ENCODE measurements around the gene PFKP. TPM values are rescaled to one million over a fixed set of nuclear protein-coding genes. Genes with fewer than 3 reads are reported as not detected.

Gene PFKP
- total RNA-seq, 1 donor from 2014 or later: 55.2 TPM

DNA sequence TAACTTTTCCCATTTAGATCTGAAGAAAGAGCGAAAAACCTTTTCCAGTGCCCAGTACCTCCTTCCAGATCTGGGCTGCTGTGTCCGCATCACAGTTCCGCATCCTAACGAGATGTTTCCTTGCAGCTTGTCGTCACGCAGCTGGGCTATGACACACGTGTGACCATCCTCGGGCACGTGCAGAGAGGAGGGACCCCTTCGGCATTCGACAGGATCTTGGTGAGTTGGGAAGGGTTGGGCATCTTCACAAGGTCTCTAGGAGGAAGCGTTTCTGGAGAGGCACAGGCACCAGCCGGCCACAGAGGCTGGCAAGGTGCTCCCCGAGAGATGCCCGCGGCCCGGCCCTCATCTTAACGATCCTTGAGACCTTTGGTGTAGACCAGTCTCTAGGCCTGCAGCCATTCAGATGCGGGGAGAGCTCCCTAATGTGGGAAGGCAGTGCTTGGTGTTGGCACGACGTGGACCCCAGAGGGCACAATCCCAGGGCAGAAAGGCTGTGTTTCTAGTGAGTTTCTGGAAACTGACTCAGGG, 41.3 kb downstream of the PFKP start:
- Mint-ChIP-seq H3K27me3 (ENCODE audit: insufficient read depth, low read depth) (peaks cover 11% of the 10 kb centered on the region), H3K4me1 (peaks cover 27% of the 10 kb centered on the region), H3K36me3 (peaks cover 18% of the 10 kb centered on the region), H3K27ac (no peak overlapping the region), H3K9me3 (peaks cover 4% of the 10 kb centered on the region), H3K4me3 (no peak overlapping the region)
- Histone ChIP-seq H3K27ac (no peak overlapping the region), H3K9ac (no peak overlapping the region), H3K79me2 (ENCODE audit: low read depth) (no peaks in the 10 kb centered on the region), H3K27me3 (no peaks in the 10 kb centered on the region), H3K4me2 (no peak overlapping the region), H4K20me1 (ENCODE audit: low read depth) (no peaks in the 10 kb centered on the region), H3K4me3 (no peak overlapping the region), H3K36me3 (no peaks in the 10 kb centered on the region), H2AFZ (replicated peaks) (no peak overlapping the region), H3K9me3 (ENCODE audit: low read depth) (no peaks in the 10 kb centered on the region), H3K4me1 (no peaks in the 10 kb centered on the region), H3F3A (ENCODE audit: low read depth) (peaks cover 3% of the 10 kb centered on the region)
- TF ChIP-seq, protein P1, sequence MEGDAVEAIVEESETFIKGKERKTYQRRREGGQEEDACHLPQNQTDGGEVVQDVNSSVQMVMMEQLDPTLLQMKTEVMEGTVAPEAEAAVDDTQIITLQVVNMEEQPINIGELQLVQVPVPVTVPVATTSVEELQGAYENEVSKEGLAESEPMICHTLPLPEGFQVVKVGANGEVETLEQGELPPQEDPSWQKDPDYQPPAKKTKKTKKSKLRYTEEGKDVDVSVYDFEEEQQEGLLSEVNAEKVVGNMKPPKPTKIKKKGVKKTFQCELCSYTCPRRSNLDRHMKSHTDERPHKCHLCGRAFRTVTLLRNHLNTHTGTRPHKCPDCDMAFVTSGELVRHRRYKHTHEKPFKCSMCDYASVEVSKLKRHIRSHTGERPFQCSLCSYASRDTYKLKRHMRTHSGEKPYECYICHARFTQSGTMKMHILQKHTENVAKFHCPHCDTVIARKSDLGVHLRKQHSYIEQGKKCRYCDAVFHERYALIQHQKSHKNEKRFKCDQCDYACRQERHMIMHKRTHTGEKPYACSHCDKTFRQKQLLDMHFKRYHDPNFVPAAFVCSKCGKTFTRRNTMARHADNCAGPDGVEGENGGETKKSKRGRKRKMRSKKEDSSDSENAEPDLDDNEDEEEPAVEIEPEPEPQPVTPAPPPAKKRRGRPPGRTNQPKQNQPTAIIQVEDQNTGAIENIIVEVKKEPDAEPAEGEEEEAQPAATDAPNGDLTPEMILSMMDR (IDR thresholded peaks at IDR 0.05): no peak
- no peak for TF ChIP-seq EZH2phosphoT487 (IDR thresholded peaks at IDR 0.05)
- no peak for TF ChIP-seq EZH2 (IDR thresholded peaks at IDR 0.05)
- no peak for DNase-seq (ENCODE audit: low spot score)

DNA sequence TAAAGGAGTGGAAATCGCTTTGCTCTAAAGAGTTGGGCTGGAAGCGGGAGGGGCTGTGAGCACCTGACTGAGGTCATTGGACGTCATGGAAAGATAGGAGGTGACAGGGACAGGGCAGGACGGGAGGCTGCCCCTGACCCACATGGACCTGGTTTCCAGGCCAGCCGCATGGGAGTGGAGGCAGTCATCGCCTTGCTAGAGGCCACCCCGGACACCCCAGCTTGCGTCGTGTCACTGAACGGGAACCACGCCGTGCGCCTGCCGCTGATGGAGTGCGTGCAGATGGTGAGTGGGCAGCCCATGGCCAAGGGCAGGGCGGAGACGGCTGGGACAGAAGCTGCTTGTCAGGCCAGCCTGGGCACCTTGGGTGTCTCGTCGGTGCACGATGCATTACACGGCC, 41.8 kb downstream of the PFKP start:
- no peak for DNase-seq (ENCODE audit: low spot score)
- Histone ChIP-seq H3F3A (ENCODE audit: low read depth) (peaks cover 3% of the 10 kb centered on the region), H3K36me3 (no peaks in the 10 kb centered on the region), H3K79me2 (ENCODE audit: low read depth) (no peaks in the 10 kb centered on the region), H3K4me2 (no peak overlapping the region), H3K4me3 (no peak overlapping the region), H3K9me3 (ENCODE audit: low read depth) (no peaks in the 10 kb centered on the region), H4K20me1 (ENCODE audit: low read depth) (no peaks in the 10 kb centered on the region), H2AFZ (replicated peaks) (no peak overlapping the region), H3K27ac (no peak overlapping the region), H3K4me1 (no peaks in the 10 kb centered on the region), H3K9ac (no peak overlapping the region), H3K27me3 (no peaks in the 10 kb centered on the region)
- H3K4me1 Mint-ChIP-seq: peaks cover 27% of the 10 kb centered on the region
- H3K36me3 Mint-ChIP-seq: peaks cover 14% of the 10 kb centered on the region
- H3K27ac Mint-ChIP-seq: no peak overlapping the region
- no peak overlapping the region for H3K4me3 Mint-ChIP-seq
- TF ChIP-seq EZH2phosphoT487 (IDR thresholded peaks at IDR 0.05): no peak
- TF ChIP-seq, protein P1 (IDR thresholded peaks at IDR 0.05): no peak
- TF ChIP-seq EZH2 (IDR thresholded peaks at IDR 0.05): no peak
- H3K9me3 Mint-ChIP-seq: peaks cover 4% of the 10 kb centered on the region
- H3K27me3 Mint-ChIP-seq (ENCODE audit: insufficient read depth, low read depth): peaks cover 11% of the 10 kb centered on the region

DNA sequence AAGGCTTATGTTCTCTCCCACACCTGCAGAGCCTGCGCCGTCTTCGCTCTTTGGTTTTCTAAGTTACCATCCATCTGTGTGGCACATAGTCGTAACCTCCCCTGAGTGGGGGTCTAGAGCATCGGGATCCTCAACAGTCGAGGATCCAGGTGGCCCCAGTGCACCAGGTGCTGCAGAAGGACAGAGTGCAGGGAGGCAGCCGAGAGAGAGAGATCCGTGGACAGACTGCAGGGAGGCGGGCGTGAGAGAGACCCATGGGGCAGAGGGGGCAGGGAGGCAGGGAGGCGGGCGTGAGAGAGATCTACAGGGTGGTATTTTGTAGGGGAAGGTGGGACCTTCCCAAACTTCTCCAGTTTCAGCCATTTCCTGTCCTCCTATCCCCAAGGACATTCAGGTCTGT, 42.3 kb downstream of the PFKP start:
- H2AFZ ChIP-seq (replicated peaks): no peak overlapping the region
- no peak for DNase-seq (ENCODE audit: low spot score)
- no peak overlapping the region for H3K9ac ChIP-seq
- H3K4me1 ChIP-seq: no peaks in the 10 kb centered on the region
- TF ChIP-seq EZH2 (IDR thresholded peaks at IDR 0.05) (no peak), EZH2phosphoT487 (IDR thresholded peaks at IDR 0.05) (no peak)
- TF ChIP-seq, protein P1 (IDR thresholded peaks at IDR 0.05): no peak
- Mint-ChIP-seq H3K9me3 (no peaks in the 10 kb centered on the region), H3K27ac (peak overlapping the region; percentile 36), H3K27me3 (ENCODE audit: insufficient read depth, low read depth) (peaks cover 10% of the 10 kb centered on the region), H3K4me3 (no peak overlapping the region), H3K36me3 (peaks cover 11% of the 10 kb centered on the region), H3K4me1 (peaks cover 27% of the 10 kb centered on the region)
- no peaks in the 10 kb centered on the region for H4K20me1 ChIP-seq (ENCODE audit: low read depth)
- no peaks in the 10 kb centered on the region for H3K9me3 ChIP-seq (ENCODE audit: low read depth)
- no peak overlapping the region for H3K27ac ChIP-seq
- peaks cover 3% of the 10 kb centered on the region for H3F3A ChIP-seq (ENCODE audit: low read depth)
- H3K4me3 ChIP-seq: no peak overlapping the region
- no peaks in the 10 kb centered on the region for H3K36me3 ChIP-seq
- no peak overlapping the region for H3K4me2 ChIP-seq
- H3K79me2 ChIP-seq (ENCODE audit: low read depth): no peaks in the 10 kb centered on the region
- no peaks in the 10 kb centered on the region for H3K27me3 ChIP-seq

Data from neural progenitor cell (in vitro differentiated cells).